H1 (cell line): Measurements from ENCODE around the gene REM2. TPM values are rescaled to one million over a fixed set of nuclear protein-coding genes. Genes with fewer than 3 reads are reported as not detected.

Source experiments
- GTF2F1 ChIP-seq: IDR thresholded peaks from 2 replicates; pipeline ENCODE4 v1.6.1; 2012; ENCODE audit warnings: low read depth, low read length, improper control_type of control experiment, borderline replicate concordance
- HDAC6 ChIP-seq: IDR thresholded peaks from one replicate; pipeline ENCODE4 v1.7.1; 2012; ENCODE audit warnings: low read depth, mild to moderate bottlenecking, inconsistent platforms, low read length, moderate library complexity
- KDM5A ChIP-seq: fragments of 200-600 bp; IDR thresholded peaks from 2 replicates; pipeline ENCODE4 v1.7.1; 2012; ENCODE audit warnings: mild to moderate bottlenecking, low read length, inconsistent platforms, mixed read lengths
- PHF8 ChIP-seq: fragments of 200-600 bp; sonication (generic); conservative IDR thresholded peaks from 2 replicates; pipeline ENCODE4 v1.7.1; 2012; ENCODE audit warnings: low read depth, mild to moderate bottlenecking, inconsistent platforms, low read length, moderate library complexity
- SIN3A ChIP-seq, 2 experiments: IDR thresholded peaks in 1 of 2; conservative IDR thresholded peaks in 1 of 2; 2 replicates each; pipeline ENCODE4 v1.6.1; 2011 to 2012; ENCODE audit warnings: low read length in 2 of 2, improper control_type of control experiment in 1 of 2, low read depth in 1 of 2, mild to moderate bottlenecking in 1 of 2
- polyA plus RNA-seq, 7 experiments: library from polyadenylated mRNA; depleted of rRNA in 3 of 7; stranded (reverse) in 5 of 7; unstranded in 2 of 7; fragments of >200 nt in 5 of 7; fragments of 200-250 nt in 2 of 7; gene quantifications; 1 replicate in 5 of 7; 2 replicates in 1 of 7; 4 replicates in 1 of 7; pipeline versions ENCODE4 v1.2.1 to v1.2.3, GENCODE V29; 2011 to 2013; ENCODE audit warnings: missing spikeins in 2 of 7, mixed read lengths in 2 of 7
- total RNA-seq: library from RNA; stranded (reverse); fragmentation: NEBNext Ultra II Directional; extraction: Animal tissue kit (Norgen Biotek cat#: 25700); gene quantifications from 2 replicates; pipeline ENCODE4 v1.2.1, GENCODE V29; 2021

The REM2 gene
- total and polyA plus RNA-seq, 2 of the 8 experiments (the other 6 are each of a cell fraction or from before 2014, with no cell fraction given), result 1.00 to 1.1 TPM

DNA sequence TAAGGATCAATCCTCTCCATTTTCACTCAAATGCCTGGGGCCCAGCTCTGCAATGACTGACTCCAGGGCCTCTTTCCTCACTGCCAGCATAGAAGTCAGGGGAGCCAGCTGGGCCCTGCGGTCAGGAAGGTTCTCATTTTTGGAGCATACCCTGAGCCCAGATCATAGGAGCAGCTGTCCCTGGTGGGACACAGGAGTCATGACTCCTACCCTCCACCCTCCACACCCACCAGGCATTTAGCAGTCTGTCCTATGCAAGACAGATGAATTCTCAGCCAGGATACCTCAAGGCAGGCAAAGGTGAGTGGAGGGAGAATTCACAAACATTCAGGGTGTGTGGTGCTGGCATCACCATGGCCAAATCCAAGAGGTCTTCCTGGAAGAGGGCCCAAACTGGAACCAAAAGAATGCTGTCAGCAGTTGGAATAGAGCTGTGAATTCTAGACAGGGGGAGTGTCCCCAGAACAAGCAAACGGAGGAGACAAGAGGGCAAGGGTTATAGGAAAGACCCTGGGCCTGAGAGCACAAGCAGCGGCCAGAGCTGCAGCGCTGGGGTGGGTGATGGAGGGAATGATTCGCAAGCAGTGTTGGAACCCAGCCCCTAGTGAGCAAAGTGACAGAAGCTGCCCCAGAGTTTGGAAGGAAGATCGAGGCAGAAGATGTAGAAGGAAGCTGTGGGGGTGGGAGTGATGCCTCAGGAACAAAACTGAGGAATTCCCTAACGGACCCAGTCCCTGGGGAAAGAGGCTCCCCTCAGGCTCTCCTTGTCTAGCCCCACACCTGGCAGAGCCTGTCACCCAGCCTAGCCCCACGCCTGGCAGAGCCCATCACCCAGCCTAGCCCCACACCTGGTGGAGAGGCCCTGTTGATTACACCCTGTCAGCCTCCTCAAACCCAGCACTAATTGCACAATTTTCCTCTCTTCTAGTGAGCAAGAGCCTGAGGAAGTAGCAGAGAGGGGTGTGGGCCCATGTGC, 4.5 kb upstream of the REM2 start (continued):
- TF ChIP-seq SIN3A (conservative IDR thresholded peaks at IDR 0.05 in 1 of 2, IDR thresholded peaks at IDR 0.05 in 1 of 2; ENCODE audit: low read depth in 1 of 2, low read length in 2 of 2) (no peak), KDM5A (no peak), HDAC6 (no peak), PHF8 (no peak), GTF2F1 (no peak)
